ENCODE measurements around the gene RBBP9. TPM values are rescaled to one million over a fixed set of nuclear protein-coding genes. Genes with fewer than 3 reads are reported as not detected.

Gene RBBP9
- total and polyA plus RNA-seq, 8 donors: 2.1 to 7.3 (median 5.7) TPM

DNA sequence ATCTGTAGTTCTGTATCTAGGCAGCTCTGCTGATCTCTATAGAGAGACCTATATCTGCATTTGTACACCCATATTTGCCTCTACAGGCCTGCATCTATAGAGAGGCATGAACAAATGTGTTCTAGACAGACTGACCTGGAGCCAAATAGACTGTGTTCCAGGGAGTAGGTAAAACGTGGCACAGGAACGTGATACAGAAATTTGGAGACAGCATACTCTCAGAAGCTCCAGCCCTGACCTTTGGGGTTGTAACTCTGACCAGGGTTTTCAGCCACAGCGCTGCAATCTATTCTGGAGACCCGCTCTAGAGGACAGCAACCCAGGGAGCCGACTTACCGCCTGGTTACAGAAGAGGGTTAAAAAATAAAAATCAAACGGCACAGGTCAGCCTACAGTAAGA, 983 bp downstream of the RBBP9 start:
- Histone ChIP-seq H3K4me1 (peaks cover 0 to 8% (median 0%) of the 10 kb centered on the region in 3 donors), H3K27ac (no peak overlapping the region), H3K9me3 (no peaks in the 10 kb centered on the region), H3K27me3 (no peaks in the 10 kb centered on the region), H3K4me3 (peak overlapping the region in 2 of 4 donors; percentile 74), H3K36me3 (no peaks in the 10 kb centered on the region)
- FAIRE-seq: no peak
- TF ChIP-seq, protein P1, sequence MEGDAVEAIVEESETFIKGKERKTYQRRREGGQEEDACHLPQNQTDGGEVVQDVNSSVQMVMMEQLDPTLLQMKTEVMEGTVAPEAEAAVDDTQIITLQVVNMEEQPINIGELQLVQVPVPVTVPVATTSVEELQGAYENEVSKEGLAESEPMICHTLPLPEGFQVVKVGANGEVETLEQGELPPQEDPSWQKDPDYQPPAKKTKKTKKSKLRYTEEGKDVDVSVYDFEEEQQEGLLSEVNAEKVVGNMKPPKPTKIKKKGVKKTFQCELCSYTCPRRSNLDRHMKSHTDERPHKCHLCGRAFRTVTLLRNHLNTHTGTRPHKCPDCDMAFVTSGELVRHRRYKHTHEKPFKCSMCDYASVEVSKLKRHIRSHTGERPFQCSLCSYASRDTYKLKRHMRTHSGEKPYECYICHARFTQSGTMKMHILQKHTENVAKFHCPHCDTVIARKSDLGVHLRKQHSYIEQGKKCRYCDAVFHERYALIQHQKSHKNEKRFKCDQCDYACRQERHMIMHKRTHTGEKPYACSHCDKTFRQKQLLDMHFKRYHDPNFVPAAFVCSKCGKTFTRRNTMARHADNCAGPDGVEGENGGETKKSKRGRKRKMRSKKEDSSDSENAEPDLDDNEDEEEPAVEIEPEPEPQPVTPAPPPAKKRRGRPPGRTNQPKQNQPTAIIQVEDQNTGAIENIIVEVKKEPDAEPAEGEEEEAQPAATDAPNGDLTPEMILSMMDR (IDR thresholded peaks at IDR 0.05): no peak
- no peak for ATAC-seq
- DNase-seq: no peak
- intact Hi-C loops (cut with DNase I): no loop called here
- 11 to 13% methylated on average over 7 of the region's 7 CpGs for WGBS, 2 donors

DNA sequence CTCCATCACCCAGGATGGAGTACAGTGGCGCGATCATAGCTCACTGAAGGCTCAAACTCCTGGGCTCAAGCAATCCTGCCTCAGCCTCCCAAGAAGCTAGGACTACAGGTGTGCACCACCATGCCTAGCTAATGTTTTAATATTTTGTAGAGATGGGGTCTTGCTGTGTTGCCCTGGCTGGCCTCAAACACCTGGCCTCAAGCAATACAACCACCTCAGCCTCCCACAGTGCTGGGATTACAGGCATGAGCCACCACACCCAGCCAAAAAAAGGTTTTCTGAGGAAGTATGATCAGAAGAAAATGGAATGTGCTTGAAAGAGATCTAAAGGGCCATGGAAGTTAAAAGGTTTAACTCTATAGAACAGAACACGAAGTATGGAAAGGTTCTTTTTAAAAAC, 8.7 kb downstream of the RBBP9 start:
- WGBS, 2 donors: 96% methylated on average over 3 of the region's 3 CpGs
- Histone ChIP-seq H3K27me3 (no peaks in the 10 kb centered on the region), H3K27ac (no peak overlapping the region), H3K4me3 (no peak overlapping the region), H3K36me3 (peaks cover 0 to 15% (median 0%) of the 10 kb centered on the region in 3 donors), H3K9me3 (no peaks in the 10 kb centered on the region), H3K4me1 (no peaks in the 10 kb centered on the region)
- DNase-seq: no peak
- TF ChIP-seq, protein P1 (IDR thresholded peaks at IDR 0.05): no peak
- intact Hi-C loops (cut with DNase I): no loop called here
- ATAC-seq: no peak
- no peak for FAIRE-seq

GRCh38 chr20:18481596-18481995, 15.4 kb downstream of the RBBP9 start:
- no peak for FAIRE-seq
- no peak for DNase-seq
- H3K27me3 ChIP-seq: no peaks in the 10 kb centered on the region
- H3K36me3 ChIP-seq: peaks cover 0 to 28% (median 0%) of the 10 kb centered on the region in 3 donors
- H3K4me3 ChIP-seq: no peak overlapping the region
- peaks cover 0 to 4% (median 0%) of the 10 kb centered on the region in 3 donors for H3K4me1 ChIP-seq
- intact Hi-C loops (cut with DNase I): no loop called here
- WGBS, 2 donors: 86% methylated on average over 4 of the region's 4 CpGs
- no peak overlapping the region for H3K27ac ChIP-seq
- TF ChIP-seq, protein P1 (IDR thresholded peaks at IDR 0.05): no peak
- no peak for ATAC-seq
- no peaks in the 10 kb centered on the region for H3K9me3 ChIP-seq

DNA sequence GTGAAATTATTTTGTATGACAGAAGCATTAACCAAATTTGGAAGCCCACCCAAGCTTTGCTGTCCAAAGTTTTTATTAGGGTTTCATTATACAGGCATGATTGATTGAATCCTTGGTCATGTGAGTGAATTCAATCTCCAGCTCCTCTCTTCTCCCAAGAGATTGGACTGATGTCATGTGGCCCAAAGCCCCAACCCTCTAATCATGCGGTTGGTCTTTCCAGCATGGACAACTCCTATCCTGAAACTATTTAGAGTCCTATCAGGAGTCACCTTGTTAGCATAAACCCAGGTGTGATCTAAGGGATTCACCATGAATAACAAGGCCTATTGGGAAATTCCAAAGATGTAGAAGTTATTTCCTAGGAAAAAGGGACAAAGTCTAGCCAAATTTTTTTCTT, 19.2 kb downstream of the RBBP9 start:
- Histone ChIP-seq H3K9me3 (no peaks in the 10 kb centered on the region), H3K4me3 (no peak overlapping the region), H3K27me3 (no peaks in the 10 kb centered on the region), H3K27ac (no peak overlapping the region), H3K36me3 (peaks cover 0 to 54% (median 0%) of the 10 kb centered on the region in 3 donors), H3K4me1 (peaks cover 0 to 4% (median 0%) of the 10 kb centered on the region in 3 donors)
- intact Hi-C loops (cut with DNase I): no loop called here
- TF ChIP-seq, protein P1 (IDR thresholded peaks at IDR 0.05): no peak
- DNase-seq (no peak), ATAC-seq (no peak), FAIRE-seq (no peak)
- 53 to 72% methylated on average over 1 of the region's 1 CpG for WGBS, 2 donors

DNA sequence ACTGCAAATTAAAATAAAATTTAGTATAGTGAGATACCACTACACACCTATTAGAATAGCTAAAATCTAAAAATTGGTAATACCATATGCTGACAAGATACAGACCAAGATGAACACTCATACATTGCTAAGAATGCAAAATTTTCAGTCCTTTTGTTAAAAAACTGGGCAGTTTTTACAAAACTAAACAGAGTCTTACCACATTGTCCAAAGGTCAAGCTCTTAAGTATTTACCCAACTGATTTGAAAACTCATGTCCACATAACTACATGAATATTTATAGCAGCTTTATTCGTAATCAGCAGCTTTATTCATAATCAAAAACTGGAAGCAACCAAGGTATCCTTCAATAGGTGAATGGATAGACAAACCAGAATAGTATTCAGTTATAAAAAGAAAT, 19.8 kb downstream of the RBBP9 start:
- no peak overlapping the region for H3K27ac ChIP-seq
- peaks cover 0 to 52% (median 0%) of the 10 kb centered on the region in 3 donors for H3K36me3 ChIP-seq
- ATAC-seq (no peak), FAIRE-seq (peak; percentile 32), DNase-seq (no peak)
- no peak overlapping the region for H3K4me3 ChIP-seq
- peaks cover 0 to 4% (median 0%) of the 10 kb centered on the region in 3 donors for H3K4me1 ChIP-seq
- intact Hi-C loops (cut with DNase I): no loop called here
- 41 to 48% methylated on average over 1 of the region's 1 CpG for WGBS, 2 donors
- no peaks in the 10 kb centered on the region for H3K9me3 ChIP-seq
- H3K27me3 ChIP-seq: no peaks in the 10 kb centered on the region
- TF ChIP-seq, protein P1 (IDR thresholded peaks at IDR 0.05): no peak
